ENCODE data around the gene TTLL11. TPM values are rescaled to one million over a fixed set of nuclear protein-coding genes. Genes with fewer than 3 reads are reported as not detected.
A peak's percentile ranks its signal among the peaks of the same experiment; 100 is the strongest.

Gene TTLL11
- total and polyA plus RNA-seq, 2 of the 8 experiments (the other 6 are each of a cell fraction or from before 2014, with no cell fraction given), result 0.56 to 0.80 TPM

DNA sequence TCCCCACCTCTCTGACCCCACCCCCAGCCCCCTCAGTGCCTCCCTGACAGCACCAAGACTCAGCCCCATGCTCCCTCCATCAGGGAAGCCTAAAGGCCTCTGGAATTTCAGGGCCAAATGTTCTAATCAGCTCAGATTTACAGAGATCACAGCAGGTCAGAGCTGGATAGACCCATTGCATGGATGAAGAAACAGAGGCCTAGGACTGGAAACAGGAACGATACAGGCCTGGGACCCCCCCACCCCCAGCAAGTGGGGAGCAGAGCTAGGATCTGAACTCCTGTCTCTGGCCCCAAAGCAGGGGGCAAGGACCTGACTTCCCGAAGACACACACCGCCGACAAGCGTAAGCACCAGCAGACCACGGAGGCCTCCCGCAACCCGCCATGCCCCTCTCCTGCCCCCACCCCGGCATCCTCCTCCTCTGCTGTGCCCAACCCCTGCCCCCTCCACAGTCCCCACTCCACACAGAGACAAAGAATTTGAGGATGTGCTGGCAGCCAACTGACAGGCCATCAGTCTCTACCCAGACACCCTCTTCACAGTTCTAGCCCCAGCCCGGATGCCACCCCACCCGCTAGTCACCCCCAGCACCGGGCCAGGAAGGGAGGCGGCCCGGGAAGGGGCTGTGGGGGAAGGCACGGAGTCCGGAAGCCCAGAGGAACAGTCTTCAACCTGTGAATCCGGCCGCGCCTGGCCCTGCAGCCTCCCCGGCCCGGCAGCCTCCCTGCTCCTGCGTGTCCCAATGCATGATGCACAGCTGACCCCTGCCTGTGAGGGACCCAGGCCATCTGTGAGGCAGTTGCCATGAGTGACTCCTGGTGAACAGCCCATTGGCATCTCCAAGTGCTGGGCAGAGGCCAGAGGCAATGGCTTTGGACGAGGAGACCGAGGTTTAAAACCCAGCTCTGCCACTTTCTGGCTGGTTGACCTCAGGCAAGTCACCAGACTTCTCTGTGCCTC is 35.2 kb upstream of the TTLL11 start:
- H3K18ac ChIP-seq (ENCODE audit: extremely low read depth, low read length), result no peak overlapping the region
- CTCF ChIA-PET (ENCODE audit: partially characterized antibody), result interaction anchor here (1.1 to 15.6 kb wide), 13 partner anchors 7 to 217 kb away, joined by 3 to 544 read pairs (median 43); partner anchors contain the start of genes MORN5, MRRF, NDUFA8 and RBM18
- H3K23me2 ChIP-seq (ENCODE audit: low read depth, low read length), result peaks cover 8% of the 10 kb centered on the region; the same call in 1 of the 2 replicates
- H3K4me3 ChIP-seq (ENCODE audit: extremely low read depth in 1 of 4, insufficient read depth in 2 of 4, low read depth in 3 of 4, low read length in 4 of 4), result no peak overlapping the region
- peaks cover 0 to 1% of the 10 kb centered on the region in 2 experiments for H4K20me1 ChIP-seq (replicated peaks in 1 of 2; ENCODE audit: control insufficient read depth in 1 of 2, insufficient read depth in 2 of 2, low read length in 2 of 2)
- no peak overlapping the region for H3K27ac ChIP-seq (ENCODE audit: low read depth, low read length)
- no peak overlapping the region for H2BK20ac ChIP-seq (ENCODE audit: low read length)
- no peak overlapping the region for H4K91ac ChIP-seq (replicated peaks; ENCODE audit: insufficient read length, low read length)
- FAIRE-seq (no peak), DNase-seq (ENCODE audit: low read depth in 1 of 2, low spot score in 2 of 2) (no peak)
- no peaks in the 10 kb centered on the region for H3K79me1 ChIP-seq (ENCODE audit: low read depth, low read length)
- H2BK12ac ChIP-seq (ENCODE audit: low read depth, low read length), result peak overlapping the region; percentile 50; the same call in 1 of the 2 replicates
- no peak overlapping the region for H2BK120ac ChIP-seq (replicated peaks; ENCODE audit: low read depth, low read length)
- no peak overlapping the region for H3K4ac ChIP-seq (replicated peaks; ENCODE audit: insufficient read length, low read depth, low read length)
- peaks cover 7 to 25% (median 18%) of the 10 kb centered on the region in 4 experiments for H3K4me1 ChIP-seq (replicated peaks in 1 of 4; ENCODE audit: control insufficient read depth in 3 of 4, insufficient read depth in 4 of 4, low read length in 3 of 4)
- whole genome bisulfite sequencing, 2 experiments (ENCODE audit: extremely low coverage in 1 of 2, insufficient coverage in 1 of 2, insufficient read length in 1 of 2, insufficient replicate concordance in 2 of 2, low coverage in 1 of 2, low lambda C conversion rate in 2 of 2, missing lambda C conversion rate in 1 of 2), result 81% methylated on average over 14 of the region's 24 CpGs; no CpG with 5 or more reads in 1 of the 2 experiments
- TF ChIP-seq SP2 (IDR thresholded peaks at IDR 0.05; ENCODE audit: low read length) (no peak), EGR1 (IDR thresholded peaks at IDR 0.05; ENCODE audit: borderline replicate concordance, low read depth, low read length) (no peak)
- TF ChIP-seq, protein P1, sequence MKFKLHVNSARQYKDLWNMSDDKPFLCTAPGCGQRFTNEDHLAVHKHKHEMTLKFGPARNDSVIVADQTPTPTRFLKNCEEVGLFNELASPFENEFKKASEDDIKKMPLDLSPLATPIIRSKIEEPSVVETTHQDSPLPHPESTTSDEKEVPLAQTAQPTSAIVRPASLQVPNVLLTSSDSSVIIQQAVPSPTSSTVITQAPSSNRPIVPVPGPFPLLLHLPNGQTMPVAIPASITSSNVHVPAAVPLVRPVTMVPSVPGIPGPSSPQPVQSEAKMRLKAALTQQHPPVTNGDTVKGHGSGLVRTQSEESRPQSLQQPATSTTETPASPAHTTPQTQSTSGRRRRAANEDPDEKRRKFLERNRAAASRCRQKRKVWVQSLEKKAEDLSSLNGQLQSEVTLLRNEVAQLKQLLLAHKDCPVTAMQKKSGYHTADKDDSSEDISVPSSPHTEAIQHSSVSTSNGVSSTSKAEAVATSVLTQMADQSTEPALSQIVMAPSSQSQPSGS (IDR thresholded peaks at IDR 0.05; ENCODE audit: low read length), result no peak
- H3K14ac ChIP-seq (ENCODE audit: insufficient read length), result no peak overlapping the region
- no peak overlapping the region for H3K4me2 ChIP-seq (ENCODE audit: insufficient read depth in 1 of 2, low read depth in 2 of 2, low read length in 2 of 2)
- H4K5ac ChIP-seq (ENCODE audit: insufficient read length, low read depth, low read length), result no peak overlapping the region
- no peaks in the 10 kb centered on the region for H3K9me3 ChIP-seq (ENCODE audit: insufficient read depth in 2 of 2, low read depth in 1 of 2, low read length in 1 of 2)
- no peak overlapping the region for H3K9ac ChIP-seq (replicated peaks in 1 of 4; ENCODE audit: extremely low read depth in 1 of 4, low read depth in 3 of 4, low read length in 3 of 4)
- POLR2A ChIA-PET (ENCODE audit: partially characterized antibody), result interaction anchor here (1.2 to 1.8 kb wide), 2 partner anchors 13 to 222 kb away, joined by 3 read pairs; no protein-coding TSS in a partner anchor
- H3K79me2 ChIP-seq (ENCODE audit: control insufficient read depth in 1 of 2, insufficient read depth in 2 of 2, low read length in 2 of 2), result no peaks in the 10 kb centered on the region
- H3K23ac ChIP-seq (ENCODE audit: insufficient read length), result no peak overlapping the region
- no peak overlapping the region; the same call in 1 of the 2 replicates for H2AK5ac ChIP-seq (ENCODE audit: low read depth, low read length)
- no peaks in the 10 kb centered on the region for H3K36me3 ChIP-seq (ENCODE audit: control insufficient read depth in 2 of 4, insufficient read depth in 4 of 4, low read length in 3 of 4)
- no peak overlapping the region for H3K56ac ChIP-seq (replicated peaks; ENCODE audit: insufficient read length, low read depth, low read length)
- H3K27me3 ChIP-seq (replicated peaks in 1 of 4; ENCODE audit: control insufficient read depth in 3 of 4, extremely low read depth in 1 of 4, insufficient read depth in 3 of 4, low read length in 3 of 4), result peaks cover 9 to 31% (median 27%) of the 10 kb centered on the region in 4 experiments
- no peak overlapping the region for H2BK15ac ChIP-seq (ENCODE audit: low read length)
- H2AFZ ChIP-seq (ENCODE audit: low read length), result no peak overlapping the region
- H4K8ac ChIP-seq (ENCODE audit: extremely low read depth, insufficient read depth, low read length), result no peak overlapping the region
- no peak overlapping the region for H2BK5ac ChIP-seq (ENCODE audit: low read depth, low read length)

Data from H1 (cell line).